AG20443 (cell line): ENCODE data around the gene PIBF1.
"Not testable (repeated sequence)": the region's sequence is repeated elsewhere in the genome, so short reads cannot be mapped to it uniquely, and the experiment has no call there.

Source experiments
- DNase-seq: peaks from one replicate; pipeline ENCODE4 v3.0.0; 2012; ENCODE audit warnings: low spot score, mixed read lengths

Gene PIBF1

DNA sequence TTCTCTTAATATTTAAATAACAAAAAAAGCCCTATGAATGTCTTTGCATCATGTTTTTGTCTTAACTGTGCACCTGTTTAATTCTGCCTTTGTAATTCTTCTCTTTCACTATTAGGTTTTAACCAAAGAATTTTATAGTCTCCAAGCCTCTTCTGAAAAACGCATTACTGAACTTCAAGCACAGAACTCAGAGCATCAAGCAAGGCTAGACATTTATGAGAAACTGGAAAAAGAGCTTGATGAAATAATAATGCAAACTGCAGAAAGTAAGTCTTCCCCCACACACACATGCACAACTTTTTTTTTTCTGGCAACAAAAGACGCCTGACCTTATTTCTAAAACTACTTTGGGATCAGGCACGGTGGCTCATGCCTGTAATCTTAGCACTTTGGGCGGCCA lies 126.5 kb downstream of the PIBF1 start:
- DNase-seq = no peak

DNA sequence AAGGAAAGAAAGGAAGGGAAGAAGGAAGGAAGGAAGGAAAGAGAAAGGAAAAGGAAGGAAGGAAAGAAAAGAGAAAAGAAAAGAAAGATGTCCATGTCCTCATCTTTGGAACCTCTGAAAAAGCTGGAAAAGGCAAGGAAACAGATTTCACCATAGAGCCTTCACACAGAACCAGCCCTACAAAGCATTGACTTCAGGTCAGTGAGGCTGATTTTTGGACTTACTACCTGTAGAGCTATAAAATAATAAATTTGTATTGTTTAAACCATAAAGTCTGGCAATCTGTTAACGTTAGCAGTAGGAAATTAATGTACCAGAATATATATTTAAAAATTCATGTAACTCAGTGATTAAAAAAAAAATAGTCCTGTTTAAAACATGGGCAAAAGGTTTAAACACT lies 130.0 kb downstream of the PIBF1 start:
- DNase-seq = no peak

DNA sequence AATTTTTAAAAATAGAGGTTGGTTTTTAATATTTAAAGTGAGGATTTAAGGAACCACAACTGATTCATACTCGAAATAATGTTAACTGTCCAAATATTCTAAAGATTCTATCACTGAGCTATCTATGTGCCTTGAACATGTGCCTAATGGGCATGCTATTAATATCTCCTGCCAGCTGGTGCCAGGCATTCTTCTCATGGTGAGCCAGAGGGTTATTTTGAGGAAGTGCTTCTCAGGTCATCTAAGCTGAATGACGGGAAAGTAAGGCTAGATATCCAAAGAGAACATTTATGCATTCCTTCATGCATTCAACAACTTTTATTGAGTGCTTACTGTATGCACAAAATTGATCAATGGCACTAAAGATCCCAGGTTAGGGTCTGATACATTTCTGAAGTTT lies 138.2 kb downstream of the PIBF1 start:
- DNase-seq = peak; percentile 10

DNA sequence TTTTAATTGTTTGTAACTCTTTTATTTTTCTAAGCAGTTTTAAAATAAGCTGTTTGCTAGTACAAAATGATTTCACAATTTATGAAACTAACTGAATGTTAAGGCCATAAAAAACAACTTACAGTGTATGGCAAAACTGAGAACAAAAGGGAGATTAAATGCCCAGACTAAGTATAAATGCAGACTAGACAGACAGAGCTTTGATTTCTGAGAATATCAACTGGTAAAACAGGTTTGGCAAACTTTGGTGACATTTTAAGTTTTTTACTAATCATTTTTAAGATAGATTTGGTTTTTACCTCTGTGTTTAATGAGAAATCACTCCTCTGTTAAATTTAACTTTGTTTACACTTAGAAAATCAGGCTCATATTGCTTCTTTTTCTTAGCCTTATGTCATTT lies 149.4 kb downstream of the PIBF1 start:
- DNase-seq = no peak

DNA sequence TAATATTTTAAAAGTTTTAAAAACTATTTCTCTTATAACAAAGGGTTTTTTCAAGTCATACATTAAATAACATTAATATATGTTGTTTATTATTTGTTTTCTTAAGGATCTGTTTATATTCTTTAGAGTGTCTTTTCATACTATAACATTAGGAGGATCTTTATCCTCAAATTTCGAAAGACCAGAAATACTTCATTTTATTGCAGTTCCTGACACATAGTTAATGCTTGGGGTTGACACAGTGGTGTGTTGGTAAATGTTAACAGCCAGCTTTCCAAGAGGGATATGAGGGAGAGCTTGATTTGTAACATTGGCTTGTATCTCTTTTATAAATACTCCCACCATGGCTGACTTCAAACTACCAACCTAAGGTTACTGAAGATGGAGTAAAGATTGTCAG lies 150.3 kb downstream of the PIBF1 start:
- no peak for DNase-seq

DNA sequence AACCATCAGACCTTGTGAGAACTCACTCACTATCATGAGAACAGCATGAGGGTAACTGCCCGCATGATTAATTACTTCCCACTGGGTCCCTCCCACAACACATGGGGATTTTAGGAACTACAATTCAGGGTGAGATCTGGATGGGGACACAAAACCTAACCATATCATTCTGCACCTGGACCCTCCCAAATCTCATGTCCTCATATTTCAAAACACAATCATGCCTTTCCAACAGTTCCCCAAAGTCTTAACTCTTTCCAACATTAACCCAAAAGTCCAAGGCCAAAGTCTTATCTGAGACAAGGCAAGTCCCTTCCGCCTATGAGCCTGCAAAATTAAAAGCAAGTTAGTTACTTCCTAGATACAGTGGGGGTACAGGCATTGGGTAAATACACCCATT lies 164.3 kb downstream of the PIBF1 start:
- DNase-seq = not testable (repeated sequence)

DNA sequence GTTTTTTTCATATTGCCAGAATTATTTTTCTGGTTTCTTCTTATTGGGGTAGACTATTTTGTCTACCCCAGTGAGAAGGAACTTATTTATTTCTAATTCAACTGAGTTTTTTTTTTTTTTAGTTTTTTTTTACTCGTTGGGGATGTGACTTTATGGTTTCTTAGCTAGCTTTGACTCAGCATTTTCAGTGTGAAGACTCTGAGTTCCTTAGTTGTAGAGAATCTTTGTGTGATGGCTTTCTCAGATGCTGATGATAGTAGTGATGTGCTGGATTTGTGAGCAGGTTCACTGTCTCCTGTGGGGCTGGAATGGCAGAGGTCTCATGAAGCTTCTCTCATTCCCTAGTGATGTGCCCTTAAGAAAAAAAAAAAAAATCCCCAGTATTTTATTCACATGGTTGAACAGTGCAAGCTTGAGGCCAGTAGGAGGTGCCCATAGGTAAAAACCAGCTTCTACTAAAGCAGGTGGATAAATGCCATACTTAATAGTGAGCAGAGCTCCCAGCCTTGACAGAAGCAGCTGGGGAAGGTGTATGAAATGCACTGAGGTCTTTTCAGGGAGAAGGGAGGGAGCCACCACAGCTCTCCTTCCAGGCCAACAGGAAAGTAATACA lies 170.7 kb downstream of the PIBF1 start:
- no peak for DNase-seq

DNA sequence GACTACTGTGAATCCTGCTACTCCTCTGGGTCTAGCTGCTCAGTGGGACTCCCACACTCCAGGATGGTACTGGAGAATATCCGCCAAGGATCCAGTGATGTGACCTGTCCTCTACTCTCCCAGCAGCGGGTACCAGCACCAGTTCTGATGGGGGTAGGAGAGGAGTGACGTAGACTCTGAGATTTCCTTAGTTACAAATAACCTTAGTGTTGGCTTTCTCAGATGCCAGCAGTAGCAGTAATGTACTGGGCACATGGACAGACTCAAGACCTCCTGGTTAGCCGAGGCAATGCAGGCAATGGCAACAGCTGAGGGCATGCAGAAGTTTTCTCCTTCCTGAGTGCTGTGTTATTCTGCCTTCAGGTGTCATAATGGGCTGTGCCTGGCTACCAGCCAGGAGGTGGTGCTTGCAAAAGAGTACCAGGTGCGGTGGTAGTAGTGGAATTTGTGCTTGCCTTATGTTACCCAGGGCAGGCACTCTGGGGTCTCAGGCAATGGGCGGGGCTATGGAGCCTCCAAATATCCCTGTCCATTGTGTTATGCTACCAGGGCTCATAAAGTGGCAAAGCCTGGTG lies 171.5 kb downstream of the PIBF1 start:
- DNase-seq = no peak

DNA sequence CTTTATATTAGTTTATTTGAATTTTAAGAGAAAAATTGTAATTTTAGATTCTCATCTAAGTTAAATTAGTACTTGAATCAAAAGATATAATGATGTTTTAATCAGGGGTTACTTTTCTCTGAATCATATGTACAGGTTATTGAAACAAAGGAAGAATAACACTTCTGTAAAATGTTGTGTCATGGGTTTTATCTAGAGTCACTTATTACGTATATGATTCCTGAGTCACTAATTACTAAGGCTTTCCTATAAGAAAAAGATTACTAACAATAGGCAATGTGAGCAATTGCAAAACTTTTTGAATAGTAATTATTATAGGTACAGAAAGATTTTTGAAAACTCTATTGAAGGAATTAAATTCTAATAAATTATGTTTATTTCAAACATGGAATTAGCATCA lies 177.7 kb downstream of the PIBF1 start:
- no peak for DNase-seq

DNA sequence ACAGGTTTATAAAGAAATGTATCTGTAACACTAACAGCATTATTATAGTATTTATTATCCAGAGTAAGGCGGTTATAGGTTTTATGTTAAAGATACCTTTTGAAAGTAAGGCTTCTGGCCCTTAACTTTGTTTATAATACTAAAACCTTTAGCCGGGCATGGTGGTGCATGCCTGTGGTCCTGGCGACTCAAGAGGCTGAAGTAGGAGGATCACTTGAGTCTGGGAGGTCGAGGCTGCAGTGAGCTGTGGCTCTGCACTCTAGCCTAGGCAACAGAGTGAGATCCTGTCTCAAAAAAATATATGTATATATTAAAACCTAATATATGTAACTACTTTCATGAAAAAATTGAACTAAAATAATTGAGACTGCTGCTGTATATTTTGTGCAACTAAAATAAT lies 178.2 kb downstream of the PIBF1 start:
- DNase-seq = no peak

DNA sequence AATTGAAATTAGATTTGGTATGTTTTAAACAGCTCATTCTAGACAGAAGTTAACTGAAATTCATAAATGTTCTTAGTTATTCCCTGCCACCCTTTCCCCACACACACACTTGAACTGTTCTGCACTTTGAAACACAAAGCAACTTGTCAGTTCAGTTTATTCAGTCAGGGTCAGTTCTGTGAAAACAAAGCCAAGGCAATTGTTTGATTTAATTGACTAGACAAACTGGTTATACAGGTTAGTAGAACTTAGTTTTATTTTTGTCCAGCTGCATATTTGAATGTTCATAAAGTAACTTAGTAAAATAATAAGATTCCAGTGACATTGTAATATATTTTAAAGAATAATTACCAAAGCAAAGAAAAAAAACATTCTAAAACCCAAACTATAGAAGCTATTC lies 178.6 kb downstream of the PIBF1 start:
- DNase-seq = no peak

DNA sequence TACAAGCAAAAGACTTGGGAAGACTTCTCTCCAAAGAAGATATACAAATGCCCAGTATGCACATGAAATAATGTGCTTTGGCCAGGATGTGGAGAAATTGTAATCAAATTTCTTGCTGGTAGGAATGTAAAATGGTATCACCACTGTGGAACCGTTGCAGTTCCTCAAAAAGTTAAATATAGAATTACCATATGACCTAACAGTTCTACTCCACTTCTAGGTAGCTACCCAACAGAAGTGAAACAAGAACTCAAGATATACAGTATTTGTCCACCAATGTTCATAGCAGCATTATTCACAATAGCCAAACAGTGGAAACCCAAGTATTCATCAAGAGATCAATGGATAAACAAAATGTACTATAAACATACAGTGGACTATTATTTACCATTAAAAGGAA lies 181.8 kb downstream of the PIBF1 start:
- DNase-seq = no peak

DNA sequence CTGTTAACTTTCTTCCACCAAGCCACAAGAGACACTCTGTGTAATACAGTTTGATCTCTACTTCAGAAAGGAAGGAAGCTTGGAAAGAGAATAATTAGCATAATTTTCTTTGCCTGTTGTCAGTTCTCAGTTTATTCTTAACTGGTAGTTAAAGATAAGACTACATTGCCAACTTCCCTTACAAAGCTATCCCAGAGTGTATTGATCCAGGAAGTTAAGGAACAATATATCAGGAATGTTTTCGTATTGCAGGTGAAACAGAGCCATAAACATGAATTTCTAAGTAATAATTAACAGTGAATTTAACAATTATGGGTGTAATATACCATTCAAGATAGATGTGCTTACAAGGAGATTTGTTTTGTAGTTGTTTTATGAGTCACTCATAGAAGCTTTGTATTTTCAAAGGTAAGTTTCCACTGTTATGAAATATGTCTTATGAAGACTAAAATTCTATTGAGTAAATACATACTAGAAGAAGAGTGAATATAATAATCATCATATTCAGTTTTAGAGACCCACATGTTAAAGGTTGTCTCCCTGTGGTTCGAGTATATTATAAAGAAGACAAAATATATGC lies 188.5 kb downstream of the PIBF1 start:
- no peak for DNase-seq

DNA sequence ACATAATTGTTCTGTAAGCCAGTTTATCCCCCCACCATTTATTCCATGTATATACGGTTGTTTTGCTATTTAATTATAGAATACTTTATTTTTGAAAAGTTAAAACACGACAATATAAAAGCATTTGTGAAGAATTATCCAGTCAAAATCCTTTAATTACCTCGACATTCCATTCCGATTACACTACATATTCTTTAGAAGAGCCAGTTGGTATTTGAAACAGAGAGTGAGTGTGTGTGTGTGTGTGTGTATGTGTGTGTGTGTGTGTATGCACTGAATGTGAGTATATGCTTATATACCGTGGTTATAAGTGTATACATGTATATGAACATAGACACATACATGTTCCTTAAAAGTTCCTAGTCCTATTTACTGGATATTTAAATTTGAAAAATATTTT lies 189.0 kb downstream of the PIBF1 start:
- DNase-seq = no peak

DNA sequence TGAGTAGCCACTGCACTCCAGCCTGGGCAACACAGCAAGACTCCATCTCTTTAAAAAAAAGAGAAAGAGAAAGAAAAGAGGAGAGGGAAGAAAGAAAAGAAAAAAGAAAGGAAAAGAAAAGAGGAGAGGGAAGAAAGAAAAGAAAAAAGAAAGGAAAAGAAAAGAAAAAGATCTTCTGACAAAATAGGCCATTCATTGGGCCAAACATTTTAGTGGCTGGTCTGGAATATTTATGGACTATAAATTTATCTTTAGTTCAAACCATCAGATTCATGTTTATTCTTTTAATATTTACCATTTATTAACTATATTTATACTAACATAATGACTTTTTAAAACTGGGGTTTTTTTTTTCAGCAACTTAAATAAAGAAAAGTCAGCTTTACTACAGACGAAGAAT lies 191.3 kb downstream of the PIBF1 start:
- no peak for DNase-seq

DNA sequence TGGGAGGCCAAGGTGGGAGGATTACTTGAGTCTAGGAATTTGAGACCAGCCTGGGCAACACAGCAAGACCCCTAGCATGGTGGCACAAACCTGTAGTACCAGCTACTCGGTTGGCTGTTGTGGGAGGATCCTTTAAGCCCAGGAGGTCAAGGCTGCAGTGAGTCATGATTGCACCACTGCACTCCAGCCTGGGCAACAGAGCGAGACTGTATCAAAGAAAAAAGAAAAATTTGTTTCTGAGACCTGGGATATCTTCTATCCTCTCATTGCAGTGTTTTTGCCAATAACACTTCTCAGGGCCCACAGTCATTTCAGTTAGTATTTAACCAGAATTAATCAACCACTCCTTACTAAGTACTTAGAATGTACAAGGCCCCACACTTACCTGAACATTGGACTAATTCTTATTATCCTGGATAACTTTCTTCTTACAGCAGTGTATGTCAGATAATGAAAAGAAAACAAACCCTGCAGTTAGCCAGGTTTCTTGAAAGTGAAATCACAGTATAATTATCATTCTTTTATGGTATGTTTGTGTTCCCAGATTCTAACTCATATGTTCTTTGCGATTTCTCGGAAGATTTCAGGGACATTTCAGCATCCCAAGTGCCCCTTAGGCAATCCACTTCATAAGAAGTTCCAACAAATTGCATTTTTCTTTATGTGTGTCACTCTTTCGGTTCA lies 201.3 kb downstream of the PIBF1 start:
- peak; percentile 44 for DNase-seq

DNA sequence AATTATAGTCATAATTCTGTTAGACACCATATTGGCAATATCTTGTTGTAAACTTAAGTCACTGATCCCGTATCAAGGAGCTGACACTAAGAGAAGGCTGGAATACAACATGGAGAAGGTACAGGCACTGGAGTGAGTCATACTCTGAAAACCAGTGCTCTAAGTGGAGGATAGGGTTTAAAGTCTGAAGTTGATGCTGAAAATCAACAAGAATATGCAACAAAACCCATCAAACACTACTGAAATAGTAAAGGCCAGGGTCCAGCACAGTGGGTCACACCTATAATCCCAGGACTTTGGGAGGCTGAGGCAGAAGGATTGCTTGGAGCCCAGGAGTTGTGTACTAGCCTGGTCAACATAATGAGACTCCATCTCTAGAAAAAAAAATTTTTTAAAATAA lies 203.7 kb downstream of the PIBF1 start:
- no peak for DNase-seq

DNA sequence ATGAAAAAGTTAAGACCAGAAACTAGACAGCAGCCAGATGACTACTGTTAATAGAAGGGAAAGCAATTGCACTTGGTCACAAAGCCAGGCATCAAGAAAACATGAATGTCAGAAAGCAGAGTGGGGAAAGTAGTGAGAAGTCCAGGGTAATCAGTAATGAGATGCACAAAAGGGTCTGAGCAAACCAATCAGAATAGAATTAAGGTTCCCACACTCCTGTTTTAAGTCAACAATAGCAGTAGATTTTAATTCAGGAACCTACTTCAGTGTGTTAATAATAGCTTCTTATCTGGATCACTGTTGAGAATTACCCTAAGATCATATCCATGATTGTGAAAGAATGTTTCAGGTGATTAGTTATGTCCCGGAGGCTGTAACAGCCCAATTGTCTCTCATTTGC lies 204.3 kb downstream of the PIBF1 start:
- no peak for DNase-seq

DNA sequence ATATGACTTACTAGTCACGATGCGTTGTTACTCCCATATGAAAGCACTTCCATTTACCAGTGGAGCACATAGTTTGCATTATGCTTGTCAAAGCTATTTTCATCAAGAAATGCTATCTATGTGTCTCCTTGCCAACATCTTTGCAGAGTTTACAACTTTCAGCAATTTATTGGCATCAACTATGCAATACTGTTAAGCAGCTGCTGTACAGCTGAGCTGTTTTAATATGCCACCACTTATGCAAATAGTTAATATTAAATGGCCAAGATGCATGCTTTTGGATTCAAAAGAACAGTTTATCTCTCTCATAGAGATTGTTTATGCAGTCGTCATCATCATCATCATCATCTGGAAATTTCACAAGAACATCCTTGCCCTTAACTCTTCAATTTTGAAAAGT lies 209.0 kb downstream of the PIBF1 start:
- DNase-seq = no peak

DNA sequence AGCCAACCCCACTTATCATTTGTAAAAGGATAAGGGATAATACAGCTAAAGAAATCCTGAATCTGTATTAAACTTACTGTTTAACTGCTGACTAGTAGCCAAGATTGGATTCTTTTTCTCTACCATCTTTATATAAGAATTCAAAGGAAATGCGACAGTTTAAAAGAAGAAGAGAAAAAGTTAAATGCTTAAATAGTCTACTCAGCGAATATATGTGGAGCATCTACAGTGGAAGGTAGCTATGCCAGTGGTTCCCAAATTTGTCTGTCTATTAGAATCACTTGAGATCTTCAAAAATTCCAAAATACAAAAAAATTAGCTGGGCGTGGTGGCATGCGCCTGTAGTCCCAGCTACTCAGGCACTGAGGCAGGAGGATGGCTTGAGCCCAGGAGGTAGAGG lies 216.1 kb downstream of the PIBF1 start:
- DNase-seq = no peak

DNA sequence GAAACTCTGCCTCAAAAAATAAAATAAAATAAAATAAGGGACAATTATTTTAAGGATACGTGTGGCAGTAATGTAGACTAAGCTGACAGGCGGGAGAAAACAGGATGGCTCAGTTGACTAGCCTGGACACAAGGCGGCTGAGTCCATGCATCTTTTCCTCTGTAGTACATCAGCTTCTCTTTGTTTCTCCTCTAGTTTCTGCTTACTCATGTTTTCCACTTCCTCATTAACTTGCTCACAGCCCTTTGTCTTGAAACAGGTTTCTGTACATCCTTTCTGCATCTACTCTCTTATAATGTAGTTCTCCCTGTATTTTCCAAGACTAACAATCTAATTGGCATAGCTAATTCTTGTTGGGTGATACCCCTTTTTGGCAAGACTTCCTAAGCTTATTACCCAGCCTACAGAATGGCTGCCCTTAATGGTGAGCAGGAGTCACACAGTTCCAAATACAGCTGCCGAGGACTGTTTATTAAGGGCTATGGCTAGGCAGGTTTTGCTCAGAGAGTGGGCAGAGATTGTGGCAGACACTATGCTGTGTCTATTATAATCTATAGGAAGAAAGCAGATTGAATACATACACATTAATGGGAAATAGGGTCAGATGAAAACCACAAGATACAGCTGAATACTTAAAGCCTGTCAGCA lies 218.2 kb downstream of the PIBF1 start:
- DNase-seq = peak; percentile 6

DNA sequence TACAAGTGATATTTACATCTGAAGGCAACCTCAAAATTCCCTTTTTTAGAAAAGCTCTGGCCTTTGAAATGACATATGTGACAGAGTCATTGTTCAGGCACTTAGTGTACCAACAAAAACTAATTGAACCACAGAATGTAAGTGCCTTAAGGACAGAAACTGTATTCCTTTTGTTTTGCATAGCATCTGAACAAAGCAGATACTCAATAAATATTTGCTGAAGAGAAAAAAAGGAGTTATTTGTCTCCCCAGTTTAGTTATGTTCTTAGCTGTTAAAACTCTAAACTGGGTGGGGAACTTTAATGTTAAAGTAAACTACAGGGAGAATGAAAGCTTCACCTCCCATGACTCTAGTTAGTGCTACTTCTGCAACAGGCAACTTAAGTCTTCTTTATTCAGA lies 220.0 kb downstream of the PIBF1 start:
- no peak for DNase-seq

DNA sequence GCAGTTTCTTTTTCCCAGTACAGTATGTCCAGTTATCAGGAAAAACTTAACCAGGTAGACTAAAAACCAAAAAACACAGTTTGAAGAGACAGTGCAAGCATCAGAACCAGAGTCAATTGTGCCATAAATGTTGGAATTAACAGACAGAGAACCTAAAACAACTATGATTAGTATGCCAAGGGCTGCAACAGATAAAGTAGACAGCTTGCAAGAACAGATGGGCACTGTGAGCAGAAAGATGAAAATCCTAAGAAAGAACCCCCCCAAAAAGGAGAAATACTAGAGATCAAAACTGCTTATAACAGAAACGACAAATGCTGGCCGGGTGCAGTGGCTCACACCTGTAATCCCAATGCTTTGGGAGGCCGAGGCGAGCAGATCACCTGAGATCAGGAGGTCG lies 229.8 kb downstream of the PIBF1 start:
- DNase-seq = no peak
